Panc1 (cell line): ENCODE measurements around the gene CBX2. TPM values are rescaled to one million over a fixed set of nuclear protein-coding genes. Genes with fewer than 3 reads are reported as not detected.

Experiments
- ATAC-seq: fragments of 200-7000 bp; cut with Tn5 transposase; 2 replicates; pipeline ENCODE4 v1.9.1; 2020; ENCODE audit warnings: mild to moderate bottlenecking, moderate library complexity
- BruUV-seq: library from RNA; stranded (reverse); fragments of 400-500 nt; replicated peaks from 2 replicates; lab custom pipeline; 2021; lab: Mats Ljungman, UMichigan
- CTCF ChIA-PET: fragments of 300-600 bp; sonication (Branson Sonifier 250); formaldehyde crosslinking; loops from one replicate; lab custom pipeline; 2022; ENCODE audit warnings: antibody characterized with exemption; lab: Charles Lee
- POLR2A ChIA-PET: fragments of 300-600 bp; sonication (Branson Sonifier 250); formaldehyde crosslinking; loops from one replicate; lab custom pipeline; 2022; ENCODE audit warnings: antibody characterized with exemption; lab: Charles Lee
- DNase-seq: peaks from one replicate; pipeline ENCODE4 v3.0.0-alpha.2; 2010; ENCODE audit warnings: low read depth, low spot score
- H3K27ac ChIP-seq: 2 replicates; pipeline ENCODE4 v1.5.1; 2011; ENCODE audit warnings: mild to moderate bottlenecking, low read length, inconsistent platforms
- H3K27me3 ChIP-seq: fragments of 200-500 bp; sonication (Bioruptor generic); 2 replicates; pipeline ENCODE4 v1.6.0; 2014; ENCODE audit warnings: low read length, inconsistent platforms; ENCODE audit not compliant: control insufficient read depth, insufficient read depth
- H3K36me3 ChIP-seq: fragments of 200-500 bp; sonication (Bioruptor generic); 2 replicates; pipeline ENCODE4 v1.5.1; 2014; ENCODE audit warnings: inconsistent platforms, mild to moderate bottlenecking, low read length, moderate library complexity; ENCODE audit not compliant: control insufficient read depth, insufficient read depth
- H3K4me1 ChIP-seq: 2 replicates; pipeline ENCODE4 v1.5.1; 2011; ENCODE audit warnings: inconsistent platforms, mild to moderate bottlenecking, low read length, moderate library complexity; ENCODE audit not compliant: control insufficient read depth, insufficient read depth
- H3K4me3 ChIP-seq, 2 experiments: 2 replicates each; pipeline ENCODE4 v1.5.1; 2011 to 2012; ENCODE audit warnings: low read depth in 2 of 2, low read length in 2 of 2, mild to moderate bottlenecking in 2 of 2, inconsistent platforms in 1 of 2, moderate library complexity in 1 of 2
- H3K9me3 ChIP-seq: fragments of 200-500 bp; sonication (Bioruptor generic); 2 replicates; pipeline ENCODE4 v1.5.1; 2014; ENCODE audit warnings: low read depth, mild to moderate bottlenecking, inconsistent platforms, low read length, moderate library complexity; ENCODE audit not compliant: control insufficient read depth, insufficient read depth
- CTCF ChIP-seq: fragments of 450-650 bp; IDR thresholded peaks from 2 replicates; pipeline ENCODE4 v1.5.1; 2017; ENCODE audit warnings: mild to moderate bottlenecking
- POLR2AphosphoS5 ChIP-seq: IDR thresholded peaks from 2 replicates; pipeline ENCODE4 v1.6.1; 2012; ENCODE audit warnings: mild to moderate bottlenecking, low read depth, low read length, moderate library complexity
- REST ChIP-seq, 2 experiments: IDR thresholded peaks; 2 replicates each; pipeline ENCODE4 v1.6.1; 2011 to 2012; ENCODE audit warnings: low read depth in 2 of 2, control low read depth in 1 of 2, low read length in 1 of 2, mild to moderate bottlenecking in 1 of 2, moderate library complexity in 1 of 2; ENCODE audit not compliant: insufficient read depth in 1 of 2
- SIN3A ChIP-seq: IDR thresholded peaks from 2 replicates; pipeline ENCODE4 v1.6.1; 2012; ENCODE audit warnings: low read depth, mild to moderate bottlenecking, low read length, moderate library complexity, borderline replicate concordance; ENCODE audit not compliant: insufficient read depth
- TCF7L2 ChIP-seq: IDR thresholded peaks from 2 replicates; pipeline ENCODE4 v1.6.1; 2011; ENCODE audit warnings: mild to moderate bottlenecking, low read depth, low read length, inconsistent platforms
- in situ Hi-C: cut with HindIII; loops from 2 replicates; pipeline ENCODE4 v1.10.0; 2016; ENCODE audit warnings: low sequenced_read_pairs, low pct_unique_long_range_greater_than_20kb
- intact Hi-C: fragments of 100-400 bp; cut with micrococcal nuclease; formaldehyde crosslinking; loops from one replicate; pipeline ENCODE4 v1.10.0; 2022; ENCODE audit not compliant: unreplicated experiment
- total RNA-seq: library from RNA; stranded (reverse); gene quantifications from one replicate; pipeline ENCODE4 v1.2.1, GENCODE V29; 2021; ENCODE audit not compliant: unreplicated experiment

CBX2 gene
- total RNA-seq, 1 experiment from 2014 or later: 9.0 TPM

- ATAC-seq (no peak), DNase-seq (no peak)
- POLR2A ChIA-PET: no interaction called here
- H3K9me3 ChIP-seq: no peaks in the 10 kb centered on the region
- H3K27me3 ChIP-seq: no peaks in the 10 kb centered on the region
- no peak for TF ChIP-seq CTCF
- TF ChIP-seq SIN3A: no peak
- no peak for TF ChIP-seq TCF7L2
- TF ChIP-seq REST (IDR thresholded peaks at IDR 0.05; ENCODE audit: insufficient read depth in 1 of 2, low read depth in 2 of 2, low read length in 1 of 2): no peak
- TF ChIP-seq POLR2AphosphoS5: no peak
- H3K36me3 ChIP-seq: no peaks in the 10 kb centered on the region
- in situ Hi-C loops (no loop called here), intact Hi-C loops (no loop called here)
- no peaks in the 10 kb centered on the region for H3K4me1 ChIP-seq
- H3K4me3 ChIP-seq: no peak overlapping the region
- no peak overlapping the region for H3K27ac ChIP-seq
- CTCF ChIA-PET: no interaction called here
- no TSS peak for BruUV-seq
Measured at GRCh38 chr17:79760197-79760906, 17.6 kb upstream of the CBX2 start.

DNA sequence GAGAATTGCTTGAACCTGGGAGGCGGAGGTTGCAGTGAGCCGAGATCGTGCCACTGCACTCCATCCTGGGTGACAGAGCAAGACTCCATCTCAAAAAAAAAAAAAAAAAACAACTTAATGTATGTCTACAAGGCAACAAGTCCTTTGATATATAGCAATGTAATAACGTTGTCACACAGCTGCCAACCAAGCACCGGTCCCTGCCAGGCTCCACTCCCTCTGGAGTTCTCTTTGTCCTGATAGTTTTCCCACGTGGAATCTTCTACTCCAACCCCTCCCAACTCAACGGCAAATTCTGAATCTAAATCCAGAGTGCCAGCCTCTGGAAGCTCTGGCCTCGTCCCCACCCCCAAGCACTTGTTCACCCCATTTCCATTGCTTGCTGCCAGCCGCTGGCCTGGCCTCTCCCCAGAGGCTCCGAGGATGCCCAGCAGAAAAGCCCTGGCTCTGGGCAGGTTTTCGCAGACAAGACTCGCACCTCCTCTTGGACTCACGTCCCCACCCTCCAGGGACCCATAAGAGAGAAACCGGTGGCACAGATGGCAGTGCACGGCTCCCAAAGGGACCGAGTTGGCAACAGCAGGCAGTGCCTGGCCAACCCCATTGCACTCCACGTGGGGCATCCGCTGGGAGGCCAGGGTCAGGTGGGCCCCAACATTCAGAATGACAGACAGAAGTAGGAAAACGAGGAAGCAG lies 15.9 kb upstream of the CBX2 start:
- no peak for TF ChIP-seq CTCF
- H3K9me3 ChIP-seq: no peaks in the 10 kb centered on the region
- H3K27ac ChIP-seq: no peak overlapping the region
- no TSS peak for BruUV-seq
- no peaks in the 10 kb centered on the region for H3K4me1 ChIP-seq
- H3K36me3 ChIP-seq: no peaks in the 10 kb centered on the region
- no peak; the same call in 1 of the 2 replicates for ATAC-seq
- ChIA-PET POLR2A (no interaction called here), CTCF (interaction anchor here (0.6 kb wide), 1 partner anchor 60 kb away, joined by 4 read pairs; no protein-coding TSS in a partner anchor)
- DNase-seq: no peak
- intact Hi-C loops: no loop called here
- H3K27me3 ChIP-seq: no peaks in the 10 kb centered on the region
- in situ Hi-C loops: no loop called here
- H3K4me3 ChIP-seq: no peak overlapping the region
